Occipital lobe (tissue), 2 donors: ENCODE results near the gene ATP11A. TPM values are rescaled to one million over a fixed set of nuclear protein-coding genes. Genes with fewer than 3 reads are reported as not detected.
"Not testable (repeated sequence)": the region's sequence is repeated elsewhere in the genome, so short reads cannot be mapped to it uniquely, and the experiment has no call there.

Experiments used
- DNase-seq: peaks from one replicate; lab custom pipeline; 2025; lab: John Stamatoyannopoulos, UW
- total RNA-seq: library from RNA; depleted of rRNA; stranded (reverse); fragments of >200 nt; gene quantifications from one replicate; pipeline ENCODE4 v1.2.3, GENCODE V29; 2014

Gene ATP11A
- total RNA-seq, 1 donor from 2014 or later, result 6.7 TPM

DNA sequence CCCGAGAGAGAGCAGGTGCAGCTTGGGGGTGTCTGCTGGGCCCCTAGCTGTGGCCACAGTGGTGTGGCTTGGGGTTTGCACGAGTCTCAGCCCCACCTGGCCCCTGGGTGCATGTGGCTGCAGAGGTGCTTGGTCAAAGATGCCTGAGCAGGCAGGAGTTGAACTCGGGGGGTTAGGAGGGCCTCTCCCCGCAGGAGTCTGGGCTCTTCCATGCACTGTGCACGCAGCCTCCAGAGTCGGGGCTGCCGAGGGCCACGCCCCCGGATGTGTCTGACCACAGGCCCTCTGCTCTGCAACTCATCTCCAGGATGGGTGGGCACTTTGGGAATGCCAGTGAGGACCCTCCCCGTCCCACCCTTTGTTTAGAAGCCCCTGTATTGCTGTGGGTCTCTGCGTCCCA lies 187.7 kb downstream of the ATP11A start:
- DNase-seq, result no peak

- no peak for DNase-seq
These were observed 188.4 kb downstream of the ATP11A start for GRCh38 chr13:112877976-112878955.

DNA sequence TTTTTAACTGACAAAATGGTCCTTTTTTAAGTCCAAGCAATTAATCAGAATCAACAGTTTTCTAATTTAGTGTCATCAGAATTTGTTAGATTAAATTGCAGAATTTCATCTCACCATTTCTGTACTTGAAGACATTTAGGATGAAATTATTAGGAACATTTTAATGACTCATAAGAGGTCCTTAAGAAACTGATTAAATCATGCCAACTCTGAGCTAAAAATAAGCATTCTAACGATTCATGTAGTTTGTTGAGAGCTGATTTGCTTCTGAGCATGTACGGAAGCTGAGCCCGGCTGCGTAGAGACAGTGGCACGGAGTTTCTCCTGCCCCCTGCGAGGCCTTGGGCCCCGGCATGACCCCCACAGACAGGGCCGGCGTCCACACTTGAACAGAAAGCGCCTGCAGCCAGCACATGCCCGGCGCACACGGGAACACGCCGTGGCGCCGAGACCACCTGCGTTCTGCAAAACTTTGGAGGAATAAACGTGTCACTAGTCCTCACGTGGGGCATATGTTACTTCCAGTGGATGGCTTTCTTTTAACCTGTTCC lies 189.5 kb downstream of the ATP11A start:
- no peak for DNase-seq

- no peak for DNase-seq
These were observed 190.4 kb downstream of the ATP11A start for GRCh38 chr13:112880221-112880641.

GRCh38 chr13:112880976-112881540 lies 191.2 kb downstream of the ATP11A start:
- no peak for DNase-seq

- DNase-seq, result no peak
These were observed 192.1 kb downstream of the ATP11A start for GRCh38 chr13:112881656-112882554.

- DNase-seq, result no peak
These were observed 192.8 kb downstream of the ATP11A start for GRCh38 chr13:112882555-112883024.

DNA sequence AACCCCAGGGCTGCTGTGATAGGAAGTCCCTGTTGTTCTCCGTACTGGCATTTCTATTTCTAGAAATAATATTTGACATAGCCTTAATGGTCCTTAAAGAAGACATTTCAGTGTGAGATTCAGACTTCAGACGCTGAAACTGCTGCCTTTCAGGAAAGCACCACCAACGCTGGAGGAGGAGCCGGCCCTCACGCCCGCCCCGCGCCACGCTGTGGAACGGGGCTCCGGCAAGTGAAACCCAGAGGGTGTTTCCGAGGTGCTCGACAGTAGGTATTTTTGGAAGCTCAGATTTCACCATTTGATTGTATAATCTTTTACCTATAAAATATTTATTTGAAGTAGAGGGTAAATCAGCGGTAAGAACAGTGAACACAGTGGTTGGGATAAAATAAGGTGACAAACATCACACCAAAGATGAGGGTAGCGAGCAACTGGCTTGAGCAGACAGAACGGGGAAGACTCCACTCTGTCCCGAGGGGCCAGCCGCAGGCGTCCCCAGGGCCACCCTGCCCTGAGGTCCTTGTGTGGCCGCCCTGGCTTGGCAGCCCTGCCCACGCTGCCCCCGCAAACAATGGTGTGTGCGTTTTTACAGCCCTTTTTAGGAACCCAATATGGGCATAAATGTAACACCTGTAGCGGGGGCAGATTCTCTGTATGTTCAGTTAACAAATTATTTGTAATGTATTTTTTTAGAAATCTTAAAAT lies 193.6 kb downstream of the ATP11A start:
- no peak for DNase-seq

- not testable (repeated sequence) for DNase-seq
These were observed 194.9 kb downstream of the ATP11A start for GRCh38 chr13:112884700-112885099.

GRCh38 chr13:112885242-112885781 lies 195.5 kb downstream of the ATP11A start:
- no peak for DNase-seq

- no peak for DNase-seq
These were observed 196.0 kb downstream of the ATP11A start for GRCh38 chr13:112885782-112886268.

DNA sequence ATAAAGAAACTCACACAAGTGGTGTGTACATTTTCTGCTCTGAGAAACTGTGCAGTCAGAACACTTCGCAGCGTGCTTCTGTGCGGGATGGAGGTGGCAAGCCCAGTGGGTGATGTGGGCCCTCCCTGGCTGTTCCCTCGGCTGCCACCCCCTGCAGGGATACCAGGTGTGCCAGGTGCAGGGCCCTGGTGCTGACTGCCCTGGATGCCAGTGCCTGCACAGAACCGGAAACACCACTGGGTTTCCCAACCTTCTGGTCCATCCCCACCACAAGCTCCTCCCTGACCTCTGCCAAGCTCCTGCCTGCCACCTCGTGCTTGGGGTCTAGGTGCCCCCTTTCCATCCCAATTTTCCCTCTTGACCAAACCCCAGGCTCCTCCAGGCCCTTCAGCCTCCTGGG lies 197.3 kb downstream of the ATP11A start:
- no peak for DNase-seq

DNA sequence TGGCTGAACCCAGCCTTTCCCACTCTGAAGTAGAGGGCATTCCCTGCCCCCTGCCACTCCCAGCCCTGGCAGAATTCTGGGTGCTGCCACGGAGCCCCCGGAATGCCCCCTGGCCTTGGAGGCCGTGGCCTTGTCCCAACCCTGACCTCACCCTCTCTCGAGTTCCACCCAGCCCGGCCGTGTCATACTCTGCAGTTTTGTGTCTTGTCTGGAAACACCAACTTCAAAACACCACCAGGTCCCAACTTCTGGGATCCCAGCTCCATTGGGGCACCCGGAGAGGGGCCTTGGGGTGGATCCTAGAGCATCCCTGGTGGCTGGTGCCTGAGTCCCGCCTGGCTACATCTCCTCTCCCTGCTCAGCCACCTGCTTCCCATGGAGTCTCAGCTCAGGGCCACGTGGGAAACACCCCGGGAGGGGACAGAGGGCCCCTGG lies 197.7 kb downstream of the ATP11A start:
- no peak for DNase-seq

GRCh38 chr13:112888238-112889111 lies 198.6 kb downstream of the ATP11A start:
- DNase-seq, result no peak

DNA sequence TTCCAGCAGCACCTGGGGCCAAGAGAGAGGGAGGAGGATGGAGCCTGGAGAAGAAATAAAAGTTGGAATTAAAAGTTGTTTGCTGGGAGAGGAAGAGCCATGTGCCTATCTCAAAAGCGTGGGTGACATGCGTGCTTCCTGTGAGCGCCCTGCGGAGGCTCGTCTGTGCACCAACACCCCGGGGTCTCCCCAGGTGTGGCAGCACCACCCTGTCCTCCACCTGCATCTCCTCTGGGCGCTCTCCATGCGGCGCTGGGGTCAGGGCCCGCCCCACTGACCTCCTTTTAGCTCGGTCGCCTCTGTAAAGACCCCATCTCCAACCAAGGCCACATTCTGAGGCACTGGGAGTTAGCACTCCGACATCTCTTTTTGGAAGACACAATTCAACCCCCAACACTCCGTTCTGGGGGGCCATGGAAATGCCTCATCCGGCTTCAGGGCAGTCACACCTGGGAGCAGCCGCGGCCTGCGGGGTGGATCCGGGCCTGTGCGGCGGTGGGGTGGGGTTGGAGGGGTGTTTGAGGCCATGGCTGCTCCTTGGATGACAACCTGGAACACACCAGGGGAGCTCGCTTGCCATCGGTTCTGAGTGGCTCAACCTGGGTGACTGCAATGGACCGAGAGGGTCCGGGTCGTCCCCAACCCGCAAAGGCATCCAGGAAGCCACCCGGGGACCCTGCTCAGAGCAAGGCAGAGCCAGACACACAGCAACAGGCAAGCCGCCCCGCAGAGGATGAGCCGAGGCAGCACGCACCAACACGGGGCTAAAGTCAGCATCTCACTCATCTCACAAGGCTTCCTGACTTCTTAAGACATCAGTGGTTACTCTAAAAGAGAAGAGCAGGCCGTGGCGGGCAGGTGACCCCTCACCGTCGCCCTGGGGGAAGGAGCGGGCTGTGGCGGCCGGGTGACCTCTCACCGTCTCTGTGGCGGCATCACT lies 199.8 kb downstream of the ATP11A start:
- no peak for DNase-seq

DNA sequence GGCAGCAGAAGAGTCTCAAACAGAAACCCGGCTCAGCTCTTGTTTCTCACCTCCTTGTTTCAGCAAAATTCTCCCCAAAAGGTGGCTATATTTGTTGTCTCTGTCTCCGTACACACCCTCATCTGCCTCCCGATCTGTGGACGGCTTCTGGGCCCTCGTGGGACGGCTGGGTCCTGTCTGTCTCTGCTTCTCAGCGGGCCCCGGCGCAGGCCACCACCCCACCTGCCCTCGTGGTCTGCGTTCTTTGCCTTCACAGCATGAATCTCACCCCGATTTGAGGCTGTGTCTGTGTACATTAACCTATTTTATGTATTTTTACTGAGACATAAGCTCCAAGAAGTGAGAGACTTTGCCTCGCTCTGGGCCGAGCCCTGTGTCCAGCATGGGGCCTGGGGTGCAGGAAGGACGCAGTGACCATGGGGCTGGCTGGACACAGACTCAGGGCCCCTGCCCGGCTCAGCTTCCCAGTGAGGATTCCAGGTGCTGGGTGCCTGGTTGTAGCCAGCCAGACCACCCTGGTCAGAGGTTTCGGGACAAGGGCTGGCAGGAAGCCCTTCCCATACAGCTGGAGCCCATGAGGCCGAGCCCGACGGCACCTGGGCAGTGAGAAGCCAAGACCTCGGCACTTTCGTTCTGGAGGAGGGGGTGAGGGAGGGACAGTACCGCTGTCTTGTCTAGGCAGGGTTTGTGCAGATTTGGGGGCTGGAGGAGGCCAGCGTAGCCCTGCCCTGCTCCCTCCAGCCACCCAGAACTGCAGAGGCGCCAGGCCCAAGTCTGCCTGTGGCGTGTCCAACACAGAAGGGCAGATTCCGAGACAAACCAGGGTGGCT lies 200.7 kb downstream of the ATP11A start:
- DNase-seq, result no peak
